SK-N-MC (cell line): ENCODE results near the gene CCDC134.
"Not testable (repeated sequence)": the region's sequence is repeated elsewhere in the genome, so short reads cannot be mapped to it uniquely, and the experiment has no call there.

Source experiments
- DNase-seq: peaks from one replicate; pipeline ENCODE4 v3.0.0-alpha.2; 2011; ENCODE audit warnings: low read depth, low spot score
- H3K27ac ChIP-seq: fragments of 200-600 bp; sonication (generic); 2 replicates; pipeline ENCODE4 v1.5.1; 2016; ENCODE audit warnings: mixed run types
- H3K36me3 ChIP-seq: fragments of 200-600 bp; sonication (generic); 2 replicates; pipeline ENCODE4 v1.6.1; 2017; ENCODE audit warnings: antibody characterized with exemption, low read length, mixed read lengths; ENCODE audit not compliant: insufficient read depth
- H3K4me3 ChIP-seq: fragments of 200-600 bp; sonication (generic); 2 replicates; pipeline ENCODE4 v1.5.1; 2016
- H3K9ac ChIP-seq: fragments of 200-600 bp; sonication (generic); 2 replicates; pipeline ENCODE4 v1.8.0; 2017; ENCODE audit warnings: mixed run types, mixed read lengths; ENCODE audit not compliant: insufficient read length
- H3K9me3 ChIP-seq: fragments of 200-600 bp; sonication (generic); 2 replicates; pipeline ENCODE4 v1.6.1; 2017; ENCODE audit warnings: low read depth, mild to moderate bottlenecking, antibody characterized with exemption, low read length, moderate library complexity, mixed read lengths
- EZH2 ChIP-seq: fragments of 200-600 bp; sonication (generic); IDR thresholded peaks from one replicate; pipeline ENCODE4 v1.6.1; 2017; ENCODE audit warnings: antibody characterized with exemption
- FOXP2 ChIP-seq: optimal IDR thresholded peaks from 2 replicates; pipeline ENCODE3; 2011; ENCODE audit warnings: mild to moderate bottlenecking, moderate library complexity; ENCODE audit not compliant: insufficient read depth; ENCODE audit errors: extremely low read length, control extremely low read depth
- POLR2AphosphoS5 ChIP-seq: IDR thresholded peaks from 2 replicates; pipeline ENCODE4 v1.6.1; 2012; ENCODE audit warnings: mild to moderate bottlenecking, low read depth, low read length, borderline replicate concordance

The CCDC134 gene

GRCh38 chr22:41832553-41833368, 32.3 kb downstream of the CCDC134 start, which contains the start of gene SREBF2:
Gene SREBF2, plus strand, starts transcription at chr22:41833105. Its CDS starts 166 bp downstream, at chr22:41833271.
- DNase-seq = peak; percentile 90
- TF ChIP-seq FOXP2 (peak; percentile 92), EZH2 (no peak), POLR2AphosphoS5 (peak; percentile 72; the same call in 1 of the 2 replicates)
- peak within 1 kb of the TSS; percentile 91 for H3K4me3 ChIP-seq
- H3K27ac ChIP-seq = peak within 1 kb of the TSS; percentile 100
- H3K36me3 ChIP-seq = peaks cover 38% of the 10 kb centered on the region
- no peaks in the 10 kb centered on the region for H3K9me3 ChIP-seq
- H3K9ac ChIP-seq = peak within 1 kb of the TSS; percentile 97

- no peak for DNase-seq
- TF ChIP-seq POLR2AphosphoS5 = no peak
- TF ChIP-seq EZH2 = no peak
- no peak for TF ChIP-seq FOXP2
- peak overlapping the region; percentile 100 for H3K27ac ChIP-seq
Measured at GRCh38 chr22:41833369-41834004, 33.0 kb downstream of the CCDC134 start.

GRCh38 chr22:41834005-41834944, 33.8 kb downstream of the CCDC134 start:
- TF ChIP-seq EZH2 (no peak), FOXP2 (no peak), POLR2AphosphoS5 (no peak)
- no peaks in the 10 kb centered on the region for H3K9me3 ChIP-seq
- DNase-seq = no peak
- peak overlapping the region; percentile 91 for H3K4me3 ChIP-seq
- H3K27ac ChIP-seq = peak overlapping the region; percentile 100
- H3K36me3 ChIP-seq = peaks cover 53% of the 10 kb centered on the region
- H3K9ac ChIP-seq = peak overlapping the region; percentile 97

More at GRCh38 chr22:41833369-41834004, 33.0 kb downstream of the CCDC134 start:
- Histone ChIP-seq H3K9ac (peak overlapping the region; percentile 97), H3K36me3 (peaks cover 45% of the 10 kb centered on the region), H3K4me3 (peak overlapping the region; percentile 91), H3K9me3 (no peaks in the 10 kb centered on the region)

GRCh38 chr22:41835462-41835861, 35.0 kb downstream of the CCDC134 start:
- Histone ChIP-seq H3K36me3 (peaks cover 63% of the 10 kb centered on the region), H3K27ac (peak overlapping the region; percentile 51; the same call in 1 of the 2 replicates)
- not testable (repeated sequence) for H3K9ac ChIP-seq

GRCh38 chr22:41836551-41836950, 36.1 kb downstream of the CCDC134 start:
- H3K36me3 ChIP-seq = peaks cover 73% of the 10 kb centered on the region
- DNase-seq = no peak
- H3K9me3 ChIP-seq = no peaks in the 10 kb centered on the region
- H3K9ac ChIP-seq = no peak overlapping the region
- H3K27ac ChIP-seq = no peak overlapping the region
- TF ChIP-seq FOXP2 (no peak), POLR2AphosphoS5 (no peak), EZH2 (no peak)
- H3K4me3 ChIP-seq = no peak overlapping the region

More at GRCh38 chr22:41835462-41835861, 35.0 kb downstream of the CCDC134 start:
- H3K9me3 ChIP-seq, H3K4me3 ChIP-seq, DNase-seq: not testable (repeated sequence)

- H3K9ac ChIP-seq = no peak overlapping the region
- H3K4me3 ChIP-seq = no peak overlapping the region
- no peaks in the 10 kb centered on the region for H3K9me3 ChIP-seq
- peak overlapping the region; percentile 48; the same call in 1 of the 2 replicates for H3K27ac ChIP-seq
- peaks cover 84% of the 10 kb centered on the region for H3K36me3 ChIP-seq
- DNase-seq = no peak
- no peak for TF ChIP-seq FOXP2
- TF ChIP-seq EZH2 = no peak
- TF ChIP-seq POLR2AphosphoS5 = no peak
Measured at GRCh38 chr22:41838842-41839618, 38.6 kb downstream of the CCDC134 start.

- Histone ChIP-seq H3K9ac (no peak overlapping the region), H3K9me3 (no peaks in the 10 kb centered on the region), H3K27ac (0 out of 2 replicates have a peak overlapping the region, but pooled peaks have one; percentile 44), H3K4me3 (no peak overlapping the region), H3K36me3 (peaks cover 83% of the 10 kb centered on the region)
- TF ChIP-seq EZH2 (no peak), POLR2AphosphoS5 (no peak), FOXP2 (no peak)
- DNase-seq = no peak
Measured at GRCh38 chr22:41840216-41840615, 39.7 kb downstream of the CCDC134 start.
